GM21529 (cell line): ENCODE results near the gene PNRC2.
"Not testable (repeated sequence)": the region's sequence is repeated elsewhere in the genome, so short reads cannot be mapped to it uniquely, and the experiment has no call there.

ENCODE experiments used
- ATAC-seq: cut with Tn5 transposase; IDR thresholded peaks from one replicate; pipeline ENCODE4 v1.9.1; 2021; ENCODE audit not compliant: unreplicated experiment

The PNRC2 gene

DNA sequence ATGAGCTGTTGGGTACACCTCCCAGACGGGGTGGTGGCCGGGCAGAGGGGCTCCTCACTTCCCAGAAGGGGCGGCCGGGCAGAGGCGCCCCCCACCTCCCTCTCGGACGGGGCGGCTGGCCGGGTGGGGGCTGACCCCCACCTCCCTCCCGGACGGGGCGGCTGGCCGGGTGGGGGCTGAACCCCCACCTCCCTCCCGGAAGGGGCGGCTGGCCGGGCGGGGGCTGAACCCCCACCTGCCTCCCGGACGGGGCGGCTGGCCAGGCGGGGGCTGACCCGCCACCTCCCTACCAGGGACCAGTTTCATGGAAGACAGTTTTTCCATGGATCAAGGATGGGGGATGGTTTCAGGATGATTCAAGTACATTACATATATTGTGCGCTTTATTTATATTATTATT lies 27.4 kb downstream of the PNRC2 start:
- not testable (repeated sequence) for ATAC-seq

DNA sequence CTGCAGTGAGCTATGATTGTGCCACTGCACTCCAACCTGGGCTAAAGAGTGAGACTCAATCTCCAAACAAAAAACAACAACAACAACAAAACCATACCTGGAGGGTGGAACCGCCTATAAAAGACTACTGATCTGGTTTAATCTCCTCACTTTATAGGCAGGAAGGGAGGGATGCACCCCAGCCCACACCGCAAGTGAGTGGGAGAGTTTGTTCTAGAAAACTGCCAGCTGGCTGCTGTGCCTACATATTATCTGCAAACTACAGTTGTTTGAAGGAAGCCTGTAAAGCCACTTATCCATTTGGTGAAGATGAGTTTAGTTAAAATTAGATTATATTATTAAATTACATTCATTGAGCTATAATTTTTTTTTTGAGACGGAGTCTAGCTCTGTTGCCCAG lies 29.6 kb downstream of the PNRC2 start:
- ATAC-seq: no peak

- not testable (repeated sequence) for ATAC-seq
Measured at GRCh38 chr1:23992011-23992410, 32.4 kb downstream of the PNRC2 start.

- no peak for ATAC-seq
Measured at GRCh38 chr1:23995431-23995837, 35.8 kb downstream of the PNRC2 start.

- no peak for ATAC-seq
Measured at GRCh38 chr1:23996700-23997229, 37.1 kb downstream of the PNRC2 start.

- ATAC-seq: no peak
Measured at GRCh38 chr1:23997812-23998211, 38.2 kb downstream of the PNRC2 start.

DNA sequence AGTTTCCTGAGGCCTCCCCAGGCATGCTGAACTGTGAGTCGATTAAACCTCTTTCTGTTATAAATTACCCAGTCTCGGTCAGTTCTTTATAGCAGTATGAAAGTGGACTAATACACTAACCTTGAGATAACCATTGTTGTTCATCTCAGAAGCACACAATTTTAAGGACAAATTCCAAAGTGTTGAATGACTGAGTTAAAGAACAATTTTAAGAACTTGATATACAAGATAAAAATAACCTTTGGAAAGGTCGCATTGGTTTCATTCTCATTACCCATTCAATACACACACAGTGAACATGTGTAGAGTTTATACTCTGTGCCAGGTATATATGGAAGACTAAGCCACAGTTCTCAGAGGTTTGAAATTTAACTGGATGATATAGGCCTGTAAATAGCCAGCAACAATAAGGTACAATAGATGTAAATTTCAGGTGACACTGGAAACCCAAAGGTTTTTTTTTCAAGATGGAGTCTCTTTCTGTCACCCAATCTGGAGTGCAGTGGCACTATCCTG lies 39.6 kb downstream of the PNRC2 start:
- ATAC-seq: no peak

DNA sequence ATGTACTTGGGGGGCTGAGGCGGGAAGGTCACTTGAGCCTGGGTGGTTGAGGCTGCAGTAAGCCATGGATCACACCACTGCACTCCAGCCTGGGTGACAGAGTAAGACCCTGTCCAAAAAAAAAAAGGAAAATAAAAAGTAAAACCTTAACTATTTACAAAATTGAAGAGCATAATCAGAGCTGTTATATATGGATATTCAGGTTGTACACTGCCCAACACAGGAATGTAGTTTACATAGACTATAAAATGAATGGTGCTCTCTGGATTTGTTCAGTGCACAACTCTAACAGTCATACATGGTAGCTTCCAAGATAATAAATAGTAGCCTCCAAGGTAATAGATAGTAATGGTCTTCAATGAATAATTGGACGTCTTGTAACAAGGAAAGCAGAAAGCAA lies 43.1 kb downstream of the PNRC2 start:
- ATAC-seq: no peak

DNA sequence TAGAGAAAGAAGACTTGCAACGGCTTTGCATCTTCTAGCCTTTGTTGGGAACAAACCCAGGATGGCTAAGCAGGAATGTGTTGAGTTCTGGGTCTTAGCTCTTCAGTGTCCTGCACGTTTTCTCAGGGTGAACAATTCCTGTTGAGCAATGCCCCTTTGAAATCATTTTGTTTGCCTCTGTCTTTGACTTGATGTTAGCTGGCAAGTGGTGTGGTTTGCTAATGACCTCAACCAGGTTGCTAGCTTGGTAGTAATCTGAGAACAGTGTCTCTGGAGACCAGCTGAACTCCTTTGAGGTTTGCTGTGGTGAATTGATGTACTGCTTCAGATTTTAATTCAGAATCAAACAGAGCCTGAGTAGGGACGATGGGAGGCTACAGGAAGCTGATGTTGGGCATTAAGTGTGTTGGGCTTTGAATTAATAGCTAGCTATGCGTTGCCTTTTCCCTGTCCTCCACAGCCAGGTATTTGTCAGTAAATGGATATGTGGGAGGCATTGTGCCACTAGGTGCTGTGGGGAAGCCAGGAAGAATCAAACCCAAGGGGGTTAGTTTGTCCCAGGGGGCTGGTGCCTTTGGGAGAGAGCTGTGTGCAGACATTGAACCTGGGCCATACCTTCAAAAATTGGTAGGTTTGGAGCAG lies 43.8 kb downstream of the PNRC2 start:
- ATAC-seq: no peak

GRCh38 chr1:24004132-24004531 lies 44.5 kb downstream of the PNRC2 start:
- no peak for ATAC-seq

- ATAC-seq: no peak
Measured at GRCh38 chr1:24005163-24005562, 45.5 kb downstream of the PNRC2 start.

DNA sequence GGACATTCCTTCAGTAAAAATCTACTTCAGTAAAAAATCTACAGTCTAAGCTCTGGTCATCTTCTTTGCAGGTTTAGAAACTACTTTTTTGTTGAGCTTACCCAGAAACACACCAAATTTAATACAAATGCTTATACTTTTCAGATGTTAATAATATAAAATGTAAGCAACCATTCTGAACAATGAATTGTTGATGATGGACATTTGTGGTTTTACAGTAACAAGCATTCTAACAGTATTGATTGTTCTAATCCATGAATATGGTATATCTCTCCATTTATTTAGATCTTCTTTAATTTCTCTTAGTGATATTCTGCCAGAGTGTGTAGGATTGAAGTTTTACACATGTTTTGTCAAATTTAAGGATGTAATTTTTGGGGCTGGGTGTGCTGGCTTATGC lies 47.5 kb downstream of the PNRC2 start:
- ATAC-seq: no peak

DNA sequence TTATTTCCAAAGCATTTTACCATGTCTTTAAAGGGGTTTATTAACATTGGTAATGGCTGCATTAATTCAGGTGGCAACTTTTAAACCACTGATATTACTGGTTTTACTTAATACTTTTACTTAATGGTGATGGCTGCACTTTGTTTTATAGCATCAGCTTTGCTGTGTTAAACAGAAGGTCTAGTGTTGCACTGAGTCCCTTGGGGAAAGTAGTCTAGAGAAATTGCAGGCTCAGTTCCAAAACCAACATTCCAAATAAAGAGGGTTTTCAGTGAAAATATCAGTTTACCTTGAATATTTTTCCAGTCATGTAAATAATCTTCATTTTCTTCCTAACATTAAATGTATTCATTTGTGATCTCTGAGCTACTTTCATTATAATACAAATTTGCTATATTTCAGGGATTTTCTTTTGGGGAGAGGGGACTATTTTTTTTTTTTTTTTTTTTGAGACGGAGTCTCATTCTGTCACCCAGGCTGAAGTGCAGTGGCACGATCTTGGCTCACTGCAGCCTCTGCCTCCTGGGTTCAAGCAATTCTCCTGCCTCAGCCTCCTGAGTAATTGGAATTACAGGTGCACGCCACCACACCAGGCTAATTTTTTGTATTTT lies 49.1 kb downstream of the PNRC2 start:
- ATAC-seq: not testable (repeated sequence)

DNA sequence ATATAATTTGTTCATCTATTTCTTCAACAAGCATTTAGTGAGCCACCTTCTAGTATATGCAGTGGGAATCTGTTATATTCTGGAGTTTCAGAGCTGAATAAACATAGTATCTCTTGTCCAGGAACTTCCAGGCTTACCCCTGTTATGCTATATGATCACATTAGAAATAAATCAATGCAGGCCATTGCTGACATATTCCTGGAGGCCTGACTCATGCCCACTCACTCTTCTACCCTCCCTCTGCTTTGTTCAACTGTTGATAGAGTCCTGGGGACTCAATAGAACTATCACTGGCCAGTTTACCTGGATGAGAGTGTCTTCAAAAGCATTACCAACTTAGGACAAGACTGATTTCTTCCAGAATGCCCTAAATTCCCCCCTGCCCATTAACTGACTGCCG lies 49.8 kb downstream of the PNRC2 start:
- no peak for ATAC-seq

DNA sequence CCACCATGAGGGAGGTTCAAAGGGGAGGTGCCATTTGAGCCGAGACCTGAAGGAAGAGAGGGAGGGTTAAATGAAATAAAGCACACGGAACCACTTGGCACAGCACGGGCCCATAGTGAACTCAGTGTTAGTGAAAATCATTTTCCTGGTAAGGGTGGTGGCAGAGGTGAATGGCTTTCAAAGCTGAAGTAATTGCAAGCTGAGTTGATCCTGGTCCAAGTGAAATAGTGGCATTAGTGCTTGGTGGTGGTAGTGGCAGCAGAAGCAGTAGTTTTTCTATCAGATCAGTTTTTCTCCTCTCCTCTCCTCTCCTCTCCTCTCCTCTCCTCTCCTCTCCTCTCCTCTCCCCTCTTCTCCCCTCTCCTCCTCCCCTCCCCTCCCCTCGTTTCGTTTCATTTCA lies 51.0 kb downstream of the PNRC2 start:
- ATAC-seq: no peak

DNA sequence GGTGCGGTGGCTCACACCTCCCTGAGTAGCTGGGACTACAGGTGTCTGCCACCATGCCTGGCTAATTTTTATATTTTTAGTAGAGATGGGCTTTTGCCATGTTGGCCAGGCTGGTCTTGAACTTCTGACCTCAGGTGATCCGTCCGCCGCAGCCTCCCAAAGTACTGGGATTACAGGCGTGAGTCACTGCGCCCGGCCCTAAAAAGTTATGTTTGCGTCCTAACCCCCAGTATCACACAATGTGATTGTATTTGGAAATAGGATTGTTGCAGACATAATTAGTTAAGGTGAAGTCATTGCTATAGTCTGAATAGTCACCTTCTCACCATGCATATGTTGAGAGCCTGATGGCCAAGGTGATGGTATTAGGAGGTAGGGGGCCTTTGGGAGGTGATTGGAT lies 53.2 kb downstream of the PNRC2 start:
- ATAC-seq: not testable (repeated sequence)
